ENCODE measurements around the gene STOML1.

STOML1 gene, protein sequence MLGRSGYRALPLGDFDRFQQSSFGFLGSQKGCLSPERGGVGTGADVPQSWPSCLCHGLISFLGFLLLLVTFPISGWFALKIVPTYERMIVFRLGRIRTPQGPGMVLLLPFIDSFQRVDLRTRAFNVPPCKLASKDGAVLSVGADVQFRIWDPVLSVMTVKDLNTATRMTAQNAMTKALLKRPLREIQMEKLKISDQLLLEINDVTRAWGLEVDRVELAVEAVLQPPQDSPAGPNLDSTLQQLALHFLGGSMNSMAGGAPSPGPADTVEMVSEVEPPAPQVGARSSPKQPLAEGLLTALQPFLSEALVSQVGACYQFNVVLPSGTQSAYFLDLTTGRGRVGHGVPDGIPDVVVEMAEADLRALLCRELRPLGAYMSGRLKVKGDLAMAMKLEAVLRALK

DNA sequence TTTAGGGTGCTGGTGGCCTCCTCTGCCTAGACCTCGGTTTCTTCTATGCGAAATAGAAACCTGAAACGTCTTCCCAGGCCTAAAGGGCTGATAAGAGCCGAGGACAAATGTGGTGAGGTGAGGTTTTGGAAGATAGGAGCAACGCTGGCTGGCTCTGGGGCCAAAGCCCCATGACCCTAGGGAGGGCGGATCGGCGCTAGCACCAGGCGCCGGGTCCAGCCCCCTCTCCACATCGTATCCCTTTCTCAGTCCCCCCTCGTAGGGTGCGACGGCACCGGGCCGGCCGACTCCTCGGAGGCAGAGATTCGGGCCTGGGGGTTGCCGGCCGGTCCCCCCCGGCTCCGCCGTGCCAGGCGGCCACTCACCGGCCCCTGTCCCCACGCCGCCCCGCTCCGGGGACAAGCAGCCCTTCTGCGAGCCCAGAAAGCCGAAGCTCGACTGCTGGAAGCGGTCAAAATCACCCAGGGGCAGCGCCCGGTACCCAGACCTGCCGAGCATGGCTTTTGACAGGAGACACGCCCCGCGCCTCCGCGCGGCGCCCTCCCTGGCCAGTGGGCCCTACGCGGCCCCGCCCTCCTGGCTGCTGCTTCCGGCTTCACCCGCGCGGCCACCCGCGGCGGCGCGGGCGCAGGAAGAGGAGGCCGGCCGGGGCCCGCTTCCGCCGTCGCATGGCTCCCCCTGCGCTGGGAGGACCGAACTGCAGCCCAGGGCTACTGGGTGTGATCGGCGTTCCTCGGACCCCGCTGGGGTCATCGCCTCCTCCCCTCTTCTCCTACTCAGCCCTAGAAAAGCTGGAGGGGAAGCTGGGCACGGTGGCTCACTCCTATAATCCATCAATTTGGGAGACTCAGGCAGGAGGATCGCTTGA lies at the start of gene STOML1:
TSS of gene STOML1 (minus strand) at position 570 of the 868 bp plus-strand sequence. CDS start at position 498, 72 bp downstream.
- peak; percentile 95 for DNase-seq

DNA sequence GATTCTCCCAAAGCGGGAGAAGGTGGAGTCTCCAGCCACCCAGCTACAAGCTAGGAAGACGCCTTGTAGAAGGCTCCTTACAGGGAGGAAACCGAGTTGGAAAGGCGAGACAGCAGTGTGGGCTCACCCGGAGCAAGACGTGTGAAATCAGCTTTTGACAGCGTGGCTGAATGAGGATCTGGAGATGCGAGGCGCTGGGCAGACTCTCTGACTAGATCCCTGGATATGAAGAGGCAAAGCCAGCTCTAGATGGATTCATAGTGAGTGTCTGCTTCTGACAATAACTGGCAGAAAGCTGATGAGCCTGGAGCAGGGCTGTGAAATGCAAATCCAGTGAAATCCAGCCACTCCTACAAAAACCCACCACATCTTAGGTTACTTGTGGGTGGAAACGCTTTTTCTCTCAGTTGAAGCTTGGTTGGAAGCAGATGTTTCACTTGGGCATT lies 49.2 kb upstream of the STOML1 start:
- no peak for DNase-seq

DNA sequence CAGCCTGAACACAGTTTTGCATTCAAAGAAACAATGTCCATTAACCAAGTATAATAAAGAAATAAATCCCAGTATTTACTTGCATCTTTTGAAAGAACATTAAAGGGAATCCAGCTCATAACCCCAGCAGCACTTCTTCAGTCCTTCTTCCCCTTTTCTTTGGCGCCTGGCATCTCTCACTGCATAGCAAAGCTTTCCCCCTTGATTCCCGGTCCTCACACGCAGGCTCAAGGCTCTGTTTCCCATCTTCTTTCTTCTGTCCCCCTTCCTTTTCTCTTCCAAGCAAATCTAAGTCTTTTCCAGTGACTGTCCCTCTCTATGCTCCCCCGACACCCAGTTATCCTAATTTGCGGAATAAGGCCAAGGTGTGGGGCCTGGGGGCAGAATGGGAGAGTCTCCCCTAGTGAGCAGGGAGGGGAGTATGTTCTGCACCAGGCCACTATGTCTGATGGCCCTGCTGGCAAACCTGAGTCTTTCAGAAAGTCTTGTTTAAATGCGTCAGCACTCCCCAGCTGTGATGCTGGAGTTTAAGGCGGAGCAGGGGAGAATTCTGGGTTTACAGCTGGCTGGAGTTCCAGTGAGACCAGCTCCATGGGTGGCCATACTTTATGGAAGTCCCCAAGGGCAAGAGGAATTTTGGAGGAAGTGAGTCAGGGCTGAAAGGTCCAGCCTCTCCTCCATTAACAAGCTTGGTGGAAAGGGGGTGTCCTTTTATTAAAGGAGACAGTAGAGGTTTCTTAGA lies 48.2 kb upstream of the STOML1 start:
- no peak for DNase-seq

DNA sequence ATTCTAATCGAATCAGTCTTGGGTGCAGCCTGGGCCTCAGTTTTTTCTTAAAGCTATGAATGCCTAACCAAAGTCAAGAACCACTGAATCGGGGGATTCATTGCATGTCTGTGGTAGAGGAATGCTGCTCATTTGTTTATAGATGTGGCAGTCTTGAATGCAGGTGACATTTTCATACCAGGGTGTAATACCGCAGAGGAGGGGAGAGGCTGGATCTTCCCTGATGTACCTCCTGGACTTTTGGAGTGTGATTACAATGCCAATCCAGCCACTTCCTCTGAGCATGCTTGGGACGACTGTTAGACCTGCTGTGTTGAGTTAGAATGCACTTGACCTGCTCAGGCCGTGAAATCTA lies 47.5 kb upstream of the STOML1 start:
- no peak for DNase-seq

DNA sequence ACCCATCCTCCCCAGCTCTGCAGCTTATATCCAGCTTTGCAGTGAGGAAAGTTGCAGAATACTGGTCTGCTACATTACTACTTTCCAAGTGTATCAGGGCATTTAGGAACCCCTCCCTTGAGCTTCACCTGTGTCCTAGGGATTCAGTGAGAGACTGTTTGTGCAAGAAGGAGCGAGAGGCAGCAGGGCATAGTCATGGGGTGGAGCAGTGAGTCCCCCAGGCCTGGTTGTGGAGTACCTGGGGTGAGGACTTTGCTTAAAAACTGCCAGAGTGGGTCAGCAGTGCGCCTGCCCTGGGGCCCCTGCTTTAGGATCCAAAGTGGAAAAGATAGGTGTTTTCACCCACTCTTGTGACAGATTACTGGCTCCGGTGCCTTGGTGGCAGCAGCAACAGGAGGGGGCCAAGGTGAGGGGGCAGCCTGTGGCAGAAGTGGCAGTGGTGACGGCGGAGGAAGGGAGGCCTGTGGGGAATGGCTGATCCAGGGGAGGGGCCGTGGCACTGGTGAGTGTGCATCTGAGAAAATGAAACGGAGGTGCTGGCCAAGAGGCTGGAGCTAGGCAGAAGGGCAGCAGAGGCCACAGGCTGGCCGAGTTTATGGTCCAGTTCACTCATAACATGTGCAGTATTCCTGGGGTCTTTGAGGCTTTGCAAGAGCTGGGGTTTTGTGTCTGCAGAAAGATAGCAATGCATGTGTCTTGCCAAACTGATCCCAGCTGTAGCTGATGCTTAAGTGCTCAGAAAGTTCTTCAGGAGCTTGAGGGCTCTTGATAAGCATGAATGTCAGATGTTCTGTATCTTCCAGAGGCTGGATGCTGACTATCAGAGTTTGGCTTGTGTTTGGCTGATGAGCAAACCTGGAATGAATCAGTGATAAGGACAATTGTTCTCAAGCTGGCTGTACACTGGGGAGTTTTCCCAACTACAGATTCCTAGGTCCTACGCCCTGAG lies 46.9 kb upstream of the STOML1 start:
- no peak for DNase-seq

DNA sequence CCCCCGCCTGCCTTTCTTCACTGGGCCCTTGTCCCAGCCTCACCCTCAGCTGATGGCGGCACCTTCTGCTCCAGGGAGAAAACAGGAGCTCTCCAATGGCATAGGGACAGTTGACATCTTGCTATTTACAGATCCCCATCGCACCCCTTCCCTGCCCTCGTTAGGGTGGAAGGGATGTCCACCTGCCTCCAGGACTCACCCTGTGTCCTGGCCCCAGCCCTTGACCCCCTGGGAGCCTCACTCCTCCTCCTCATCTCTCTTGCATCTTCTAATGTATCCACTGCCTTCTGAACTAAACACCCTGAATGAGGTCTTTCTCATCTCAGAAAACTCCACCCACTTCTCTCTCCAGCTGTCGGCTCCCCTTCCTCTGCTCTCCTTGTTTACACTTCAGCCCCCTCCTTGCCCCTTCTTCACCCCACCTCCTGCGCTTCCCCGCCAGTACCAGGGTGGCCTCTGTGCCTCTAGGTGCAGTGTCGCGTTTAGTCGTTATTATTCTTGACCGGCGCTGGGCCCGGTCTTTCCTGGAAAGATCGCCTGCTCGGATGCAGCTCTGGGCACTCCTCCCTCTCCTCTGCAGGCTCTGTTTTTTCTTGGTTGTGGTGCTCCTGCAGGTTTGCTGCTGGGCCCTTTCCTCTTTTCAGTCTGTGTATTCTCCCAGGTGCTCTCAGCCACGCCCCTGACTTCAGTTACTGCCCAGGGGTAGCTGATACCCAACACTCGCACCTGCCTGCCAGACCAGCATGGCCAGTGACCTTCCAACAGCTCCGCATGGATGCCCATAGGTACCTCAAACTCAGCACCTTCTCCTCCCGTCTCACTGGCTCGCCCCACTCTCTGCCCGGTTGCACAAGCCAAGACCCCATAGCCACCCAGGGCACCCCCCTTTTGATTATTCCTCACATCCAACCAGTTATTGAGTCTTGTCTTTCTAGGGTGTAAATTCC lies 45.3 kb upstream of the STOML1 start:
- DNase-seq, result no peak

DNA sequence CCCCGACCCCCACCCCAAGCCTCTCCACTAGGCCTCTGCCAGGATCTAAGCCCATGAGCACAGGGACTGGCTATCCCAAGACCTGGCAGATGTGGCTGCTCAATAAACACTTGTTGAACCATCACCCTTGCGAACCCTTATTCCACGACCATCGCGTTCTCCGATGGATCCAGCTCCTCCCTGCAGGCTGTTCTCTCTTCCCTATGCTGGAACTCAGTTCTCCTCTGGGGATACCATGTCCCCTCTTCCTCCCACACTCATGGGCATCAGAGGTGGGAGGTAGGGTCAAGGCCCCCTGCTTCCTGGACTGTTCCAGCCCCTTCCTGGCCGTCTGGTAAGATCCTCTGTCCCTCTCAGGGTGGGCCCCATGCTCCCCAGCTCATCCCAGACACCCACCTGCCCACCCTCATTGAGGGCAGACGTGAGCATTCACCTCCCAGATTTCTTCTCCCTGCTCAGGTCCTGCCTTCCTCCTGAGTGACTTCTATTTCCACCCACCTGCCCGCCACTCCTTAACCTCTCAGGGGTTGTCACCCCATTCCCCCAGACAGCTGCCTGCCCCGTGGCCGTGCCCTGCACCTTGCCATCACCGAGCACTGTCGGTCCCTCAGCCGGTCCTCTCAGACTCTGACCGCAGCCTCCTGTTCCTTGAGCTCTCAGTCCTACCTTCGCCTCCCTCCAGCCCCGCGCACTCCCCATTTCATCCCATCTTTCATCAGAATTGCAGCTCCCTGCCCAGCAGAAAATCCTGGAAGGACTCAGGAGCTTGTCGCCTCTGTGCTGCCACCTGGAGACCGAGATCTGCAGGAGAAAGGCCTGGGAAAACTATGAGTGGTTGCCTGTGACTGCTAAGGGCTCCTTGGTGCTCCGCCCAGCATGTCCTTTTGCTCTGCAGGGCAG lies 44.4 kb upstream of the STOML1 start:
- DNase-seq, result no peak

DNA sequence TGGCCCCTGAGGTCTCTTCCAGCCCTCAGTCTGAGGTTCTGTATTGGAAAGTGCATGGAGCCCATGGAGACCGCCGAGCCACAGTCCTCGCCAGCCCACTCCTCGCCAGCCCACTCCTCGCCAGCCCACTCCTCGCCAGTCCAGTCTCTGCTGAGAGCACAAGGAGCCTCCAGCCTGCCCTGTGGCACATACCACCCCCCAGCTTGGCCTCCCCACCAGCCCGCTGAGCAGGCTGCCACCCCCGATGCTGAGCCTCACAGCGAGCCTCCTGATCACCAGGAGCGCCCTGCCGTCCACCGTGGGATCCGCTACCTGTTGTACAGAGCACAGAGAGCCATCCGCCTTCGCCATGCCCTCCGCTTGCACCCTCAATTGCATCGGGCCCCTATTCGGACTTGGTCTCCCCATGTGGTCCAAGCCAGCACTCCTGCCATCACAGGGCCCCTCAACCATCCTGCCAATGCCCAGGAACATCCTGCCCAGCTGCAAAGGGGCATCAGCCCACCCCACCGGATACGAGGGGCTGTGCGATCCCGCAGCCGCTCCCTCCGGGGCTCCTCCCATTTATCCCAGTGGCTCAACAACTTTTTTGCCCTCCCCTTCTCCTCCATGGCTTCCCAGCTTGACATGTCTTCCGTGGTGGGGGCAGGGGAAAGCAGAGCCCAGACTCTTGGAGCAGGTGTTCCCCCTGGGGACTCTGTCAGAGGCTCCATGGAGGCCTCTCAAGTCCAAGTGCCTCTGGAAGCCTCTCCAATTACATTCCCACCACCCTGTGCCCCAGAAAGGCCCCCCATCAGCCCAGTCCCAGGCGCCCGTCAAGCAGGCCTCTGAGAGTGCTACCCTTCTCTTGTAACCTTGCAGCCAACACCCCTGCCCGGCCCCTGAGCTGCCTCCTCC lies 43.3 kb upstream of the STOML1 start:
- DNase-seq, result no peak

DNA sequence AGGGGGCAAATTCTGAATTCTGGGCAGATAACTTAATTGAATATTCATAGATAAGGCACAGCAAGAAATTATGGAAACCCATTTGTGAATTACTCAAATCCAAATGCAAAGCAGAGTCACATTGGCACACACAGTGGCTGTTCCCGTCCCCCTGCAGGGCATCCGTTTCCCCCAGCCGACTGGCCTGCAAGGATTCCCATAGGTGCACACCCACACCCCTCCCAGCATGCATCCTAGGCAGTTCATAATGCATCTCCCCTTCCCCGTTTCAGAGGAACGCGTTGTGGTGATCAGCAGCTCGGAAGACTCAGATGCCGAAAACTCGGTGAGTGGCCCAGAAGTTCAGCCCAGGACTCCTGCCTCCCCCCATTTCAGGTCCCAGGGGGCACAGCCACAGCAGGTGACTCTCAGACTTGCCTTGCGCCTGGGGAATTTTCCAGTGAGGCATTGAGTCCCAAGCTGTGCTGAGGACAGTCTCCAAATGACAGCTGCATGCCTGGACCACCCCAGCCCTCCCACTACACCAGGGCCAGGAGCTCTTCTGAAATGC lies 42.2 kb upstream of the STOML1 start:
- DNase-seq, result no peak

DNA sequence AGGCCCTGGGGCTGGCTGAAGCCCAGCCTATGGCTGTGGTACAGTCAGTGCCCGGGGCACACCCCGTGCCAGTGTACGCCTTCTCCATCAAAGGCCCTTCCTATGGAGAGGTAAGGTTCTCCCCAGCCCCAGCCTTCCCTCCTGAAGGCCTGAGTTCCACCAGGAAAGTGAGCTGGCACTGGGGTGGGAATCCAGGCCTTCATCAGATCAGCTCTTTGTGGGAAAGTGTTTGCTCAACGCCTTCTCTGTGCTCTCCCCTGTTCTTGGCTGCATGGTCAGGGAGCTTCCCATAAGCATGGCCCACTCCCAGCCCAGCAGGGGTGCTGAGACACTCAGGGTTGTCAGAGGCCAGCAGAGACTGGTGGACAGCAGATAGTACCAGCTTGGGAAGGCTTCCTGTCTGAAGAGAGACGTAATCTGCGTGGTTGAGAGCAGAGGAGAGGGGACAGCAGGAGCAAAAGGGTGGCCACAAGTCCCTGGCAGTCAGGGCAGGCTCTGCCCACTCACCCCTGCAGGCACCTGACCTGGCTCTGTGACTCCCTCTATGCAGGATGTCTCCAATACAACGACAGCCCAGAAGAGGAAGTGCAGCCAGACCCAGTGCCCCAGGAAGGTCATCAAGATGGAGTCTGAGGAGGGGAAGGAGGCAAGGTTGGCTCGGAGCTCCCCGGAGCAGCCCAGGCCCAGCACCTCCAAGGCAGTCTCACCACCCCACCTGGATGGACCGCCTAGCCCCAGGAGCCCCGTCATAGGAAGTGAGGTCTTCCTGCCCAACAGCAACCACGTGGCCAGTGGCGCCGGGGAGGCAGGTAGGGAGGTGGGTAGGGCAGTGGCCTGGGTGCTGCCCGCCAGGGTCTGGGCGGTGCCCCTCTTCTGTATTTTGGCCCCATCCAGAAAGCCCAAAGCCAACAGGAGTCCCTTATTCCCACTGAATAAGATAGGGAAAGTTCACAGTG lies 40.8 kb upstream of the STOML1 start:
- DNase-seq, result no peak

DNA sequence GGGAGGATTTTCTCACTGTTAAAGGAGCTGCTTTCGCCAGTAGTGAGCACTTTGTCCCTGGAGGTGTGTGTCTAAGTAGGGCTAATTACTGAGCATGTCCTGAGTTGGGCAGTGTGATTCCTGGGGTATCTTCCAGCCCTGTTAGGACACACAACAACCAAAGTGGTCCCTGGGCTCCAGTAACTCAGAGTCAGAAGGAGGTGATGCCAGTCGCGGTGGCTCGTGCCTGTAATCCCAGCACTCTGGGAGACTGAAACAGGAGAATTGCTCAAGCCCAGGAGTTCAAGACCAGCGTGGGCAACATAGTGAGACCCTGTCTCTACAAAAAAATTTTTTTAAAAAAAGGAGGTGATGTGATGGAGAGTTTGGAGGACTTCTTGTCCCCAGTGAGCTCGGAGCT lies 40.0 kb upstream of the STOML1 start:
- no peak for DNase-seq

DNA sequence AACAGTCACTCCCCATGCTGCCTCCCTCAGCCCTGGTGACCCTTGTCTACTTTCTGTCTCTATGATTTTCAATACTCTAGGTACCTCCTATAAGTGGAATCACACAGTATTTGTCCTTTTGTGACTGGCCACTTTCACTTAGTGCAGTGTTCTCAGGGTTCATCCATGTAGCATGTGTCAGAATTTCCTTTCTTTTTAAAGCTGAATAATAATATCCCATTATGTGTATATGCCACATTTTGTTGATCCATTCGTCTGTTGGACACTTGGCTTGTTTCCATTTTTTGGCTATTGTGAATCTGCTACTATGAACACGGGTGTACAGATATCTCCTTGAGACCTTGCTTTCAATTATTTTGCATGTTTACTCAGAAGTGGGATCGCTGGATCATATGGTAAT lies 36.6 kb upstream of the STOML1 start:
- no peak for DNase-seq

DNA sequence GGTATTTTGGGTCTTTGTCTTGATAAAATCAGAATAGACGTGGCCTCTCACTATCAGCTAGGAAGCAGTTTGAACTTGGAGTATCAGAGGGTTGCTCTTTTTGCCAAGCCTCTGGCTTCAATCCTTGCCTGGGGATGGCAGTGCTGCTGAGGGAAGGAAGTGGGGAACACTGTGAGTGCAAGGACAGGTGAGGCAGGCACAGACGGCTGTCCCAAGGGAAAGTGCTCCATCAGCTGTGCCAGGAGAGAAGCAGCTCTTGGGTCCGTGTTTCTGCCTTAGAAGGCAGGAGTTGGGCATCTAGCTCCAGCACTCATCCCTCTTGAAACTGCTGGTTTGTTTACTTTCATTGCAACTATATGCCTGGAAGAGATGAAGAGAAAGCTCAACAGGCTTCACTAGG lies 35.6 kb upstream of the STOML1 start:
- no peak for DNase-seq

DNA sequence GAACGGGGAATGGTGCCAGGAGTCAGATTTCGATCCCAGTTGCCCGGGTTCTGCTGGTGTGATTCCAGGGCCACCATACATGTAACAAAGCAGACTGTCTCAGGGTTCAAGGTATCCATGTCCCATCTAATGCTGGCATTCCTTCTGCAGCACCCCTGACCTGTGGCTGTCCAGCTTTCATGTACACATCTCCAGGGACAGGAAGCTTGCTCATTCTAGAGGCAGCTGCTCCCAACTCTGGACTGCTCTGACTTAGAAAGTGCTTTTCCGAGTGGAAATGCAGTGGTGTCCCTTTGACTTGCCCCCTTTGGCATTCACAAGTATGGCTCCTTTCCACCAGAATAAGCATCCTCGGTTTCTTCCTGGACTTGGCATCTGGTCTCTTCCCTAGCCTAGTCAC lies 33.3 kb upstream of the STOML1 start:
- no peak for DNase-seq

DNA sequence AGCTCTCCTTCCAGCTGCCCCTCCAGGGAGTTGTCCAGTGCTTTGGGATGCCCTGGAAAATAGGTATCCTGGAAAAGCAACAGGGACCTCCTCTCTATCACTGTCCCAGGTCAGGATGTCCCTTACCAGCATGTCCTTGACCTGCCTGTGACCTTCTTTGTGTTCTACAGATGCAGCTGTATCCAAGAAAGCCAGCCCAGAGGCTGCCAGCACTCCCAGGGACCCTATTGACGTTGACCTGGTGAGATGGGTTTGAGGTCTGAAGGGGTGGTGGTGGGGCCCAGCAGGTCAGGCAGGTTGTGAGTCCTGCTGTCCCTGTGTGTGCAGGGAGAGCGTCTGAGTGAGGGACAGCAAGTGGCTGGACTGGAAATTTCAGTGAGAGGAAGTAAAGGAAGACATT lies 32.6 kb upstream of the STOML1 start:
- no peak for DNase-seq

DNA sequence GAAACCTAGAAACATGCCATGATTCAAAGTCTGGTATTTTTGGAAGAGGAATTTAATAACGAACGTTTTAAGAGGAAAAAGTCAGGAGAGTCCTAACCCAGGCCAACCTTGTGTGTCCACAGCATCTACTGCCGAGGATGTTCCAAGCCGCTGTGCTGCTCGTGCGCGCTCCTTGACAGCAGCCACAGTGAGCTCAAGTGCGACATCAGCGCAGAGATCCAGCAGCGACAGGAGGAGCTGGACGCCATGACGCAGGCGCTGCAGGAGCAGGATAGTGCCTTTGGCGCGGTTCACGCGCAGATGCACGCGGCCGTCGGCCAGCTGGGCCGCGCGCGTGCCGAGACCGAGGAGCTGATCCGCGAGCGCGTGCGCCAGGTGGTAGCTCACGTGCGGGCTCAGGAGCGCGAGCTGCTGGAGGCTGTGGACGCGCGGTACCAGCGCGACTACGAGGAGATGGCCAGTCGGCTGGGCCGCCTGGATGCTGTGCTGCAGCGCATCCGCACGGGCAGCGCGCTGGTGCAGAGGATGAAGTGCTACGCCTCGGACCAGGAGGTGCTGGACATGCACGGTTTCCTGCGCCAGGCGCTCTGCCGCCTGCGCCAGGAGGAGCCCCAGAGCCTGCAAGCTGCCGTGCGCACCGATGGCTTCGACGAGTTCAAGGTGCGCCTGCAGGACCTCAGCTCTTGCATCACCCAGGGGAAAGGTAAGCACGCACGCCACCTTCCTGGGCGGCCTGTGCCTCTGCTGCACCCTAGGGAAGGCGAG lies 30.8 kb upstream of the STOML1 start:
- DNase-seq, result no peak

DNA sequence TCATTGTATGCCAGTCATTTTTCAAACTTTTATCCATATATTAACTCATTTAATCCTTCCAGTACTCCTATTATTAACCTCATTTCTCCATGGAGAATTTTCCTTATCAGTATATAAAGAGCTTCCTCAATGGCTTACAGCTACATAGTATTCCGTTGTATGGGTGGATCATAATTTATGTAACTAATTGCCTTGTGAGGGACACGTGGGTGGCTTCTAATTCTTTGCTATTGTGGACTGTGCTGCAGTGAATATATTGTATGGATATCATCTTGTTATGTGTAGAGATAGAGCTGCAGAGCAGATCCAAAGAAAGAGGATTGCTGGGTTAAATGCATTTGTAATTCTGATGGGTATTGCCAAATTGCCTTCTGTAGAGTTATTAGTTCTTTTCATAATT lies 27.6 kb upstream of the STOML1 start:
- no peak for DNase-seq
